SK-N-SH treated with all-trans-retinoic acid at 6 μM for 48 hours (cell line): ENCODE data around the gene CEP68.

Source experiments
- ARNTL ChIP-seq: fragments of 450-650 bp; formaldehyde crosslinking; IDR thresholded peaks from 2 replicates; pipeline ENCODE4 v1.5.0; 2020; ENCODE audit warnings: low read depth, mild to moderate bottlenecking, moderate library complexity, borderline replicate concordance
- CSDC2 ChIP-seq: fragments of 250-450 bp; sonication (Bioruptor Pico); IDR thresholded peaks from 2 replicates; pipeline ENCODE4 v1.5.0; 2020; ENCODE audit warnings: mild to moderate bottlenecking, moderate library complexity
- OSR1 ChIP-seq: fragments of 250-450 bp; sonication (Bioruptor Pico); IDR thresholded peaks from 2 replicates; pipeline ENCODE4 v1.8.0; 2022; ENCODE audit warnings: moderate library complexity, mild to moderate bottlenecking, inconsistent platforms
- PPARA ChIP-seq: fragments of 250-450 bp; sonication (Bioruptor Pico); IDR thresholded peaks from 2 replicates; pipeline ENCODE4 v1.5.0; 2020; ENCODE audit warnings: mild to moderate bottlenecking, borderline replicate concordance
- RARB ChIP-seq: fragments of 250-450 bp; sonication (Bioruptor Pico); IDR thresholded peaks from 2 replicates; pipeline ENCODE4 v1.8.0; 2021; ENCODE audit warnings: mild to moderate bottlenecking, moderate library complexity
- TCF4 ChIP-seq: fragments of 250-450 bp; sonication (Bioruptor Pico); IDR thresholded peaks from 2 replicates; pipeline ENCODE4 v1.8.0; 2021; ENCODE audit warnings: mild to moderate bottlenecking, moderate library complexity, borderline replicate concordance
- ZC3H10 ChIP-seq: fragments of 250-450 bp; sonication (Bioruptor Pico); IDR thresholded peaks from 2 replicates; pipeline ENCODE4 v1.5.1; 2021; ENCODE audit warnings: mild to moderate bottlenecking, moderate library complexity
- ZFP3 ChIP-seq: fragments of 250-450 bp; sonication (Bioruptor Pico); IDR thresholded peaks from 2 replicates; pipeline ENCODE4 v1.5.0; 2020; ENCODE audit warnings: mild to moderate bottlenecking, moderate library complexity
- ZFP30 ChIP-seq: fragments of 450-650 bp; formaldehyde crosslinking; IDR thresholded peaks from 2 replicates; pipeline ENCODE4 v1.5.0; 2022; ENCODE audit warnings: mild to moderate bottlenecking, moderate library complexity
- ZNF565 ChIP-seq: fragments of 450-650 bp; formaldehyde crosslinking; conservative IDR thresholded peaks from 2 replicates; pipeline ENCODE4 v1.5.0; 2020; ENCODE audit warnings: low read depth, mild to moderate bottlenecking, moderate library complexity
- ZNF8 ChIP-seq: fragments of 450-650 bp; formaldehyde crosslinking; IDR thresholded peaks from 2 replicates; pipeline ENCODE4 v1.5.0; 2020; ENCODE audit warnings: mild to moderate bottlenecking, moderate library complexity
- TF ChIP-seq, protein P1 (sequence below): fragments of 250-450 bp; sonication (Bioruptor Pico); IDR thresholded peaks from 2 replicates; pipeline ENCODE4 v1.8.0; 2020; ENCODE audit warnings: mild to moderate bottlenecking, moderate library complexity, borderline replicate concordance
- TF ChIP-seq, protein P2 (sequence below): fragments of 250-450 bp; sonication (Bioruptor Pico); IDR thresholded peaks from 2 replicates; pipeline ENCODE4 v1.5.1; 2020; ENCODE audit warnings: low read depth, mild to moderate bottlenecking, moderate library complexity
- TF ChIP-seq, protein P3 (sequence below): fragments of 250-450 bp; sonication (Bioruptor Pico); IDR thresholded peaks from 2 replicates; pipeline ENCODE4 v1.8.0; 2021; ENCODE audit warnings: low read depth, mild to moderate bottlenecking, moderate library complexity, borderline replicate concordance

DNA sequence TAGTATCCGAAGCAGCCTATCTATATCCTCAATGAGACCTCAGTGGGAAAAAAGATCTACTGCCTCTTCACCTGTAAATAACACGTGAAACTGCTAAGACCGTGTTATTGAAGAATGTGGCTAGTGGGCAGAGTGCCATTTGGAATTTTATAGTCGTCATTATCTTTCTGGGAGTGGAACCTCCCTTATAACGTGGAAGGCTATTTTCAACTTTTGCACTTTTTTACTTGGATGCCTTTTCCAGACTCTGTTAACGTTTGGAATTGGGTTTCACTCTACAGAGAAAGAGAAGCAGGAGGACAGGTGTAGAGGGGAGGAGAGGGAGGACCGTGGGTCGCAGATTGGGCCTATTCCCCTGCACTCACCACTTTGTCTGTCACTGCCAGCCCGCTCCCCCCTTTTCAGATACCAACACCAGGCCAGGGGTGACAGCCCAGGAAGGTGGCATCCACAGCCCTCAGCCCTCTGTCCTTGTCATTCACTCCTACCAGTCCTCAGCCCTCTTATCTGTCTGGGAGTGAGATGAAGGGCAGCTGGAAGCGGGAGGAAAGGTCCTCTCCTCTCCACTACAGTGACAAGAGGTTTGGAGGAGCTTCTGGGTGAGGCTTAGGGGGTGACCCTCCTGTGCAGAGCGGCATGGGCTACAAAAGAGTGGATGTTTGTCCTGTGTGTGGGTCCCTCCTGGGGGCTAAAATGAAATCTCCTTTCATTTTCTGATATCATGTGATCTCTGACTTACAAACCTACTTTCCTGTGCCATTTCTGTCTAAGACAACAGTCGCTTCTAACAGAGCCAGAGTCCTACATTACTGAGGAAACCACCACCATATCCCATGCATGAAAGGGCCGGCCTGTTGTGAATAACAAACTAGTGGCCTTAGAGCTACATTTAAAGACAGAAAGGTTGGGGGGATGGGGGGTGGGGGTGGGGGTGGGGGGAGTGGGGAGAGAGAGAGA lies 23.9 kb upstream of the CEP68 start:
- no peak for TF ChIP-seq ZFP30 (CRISPR knock-in tag)
- no peak for TF ChIP-seq OSR1 (CRISPR knock-in tag)
- no peak for TF ChIP-seq ZC3H10 (CRISPR knock-in tag)
- TF ChIP-seq, protein P1, sequence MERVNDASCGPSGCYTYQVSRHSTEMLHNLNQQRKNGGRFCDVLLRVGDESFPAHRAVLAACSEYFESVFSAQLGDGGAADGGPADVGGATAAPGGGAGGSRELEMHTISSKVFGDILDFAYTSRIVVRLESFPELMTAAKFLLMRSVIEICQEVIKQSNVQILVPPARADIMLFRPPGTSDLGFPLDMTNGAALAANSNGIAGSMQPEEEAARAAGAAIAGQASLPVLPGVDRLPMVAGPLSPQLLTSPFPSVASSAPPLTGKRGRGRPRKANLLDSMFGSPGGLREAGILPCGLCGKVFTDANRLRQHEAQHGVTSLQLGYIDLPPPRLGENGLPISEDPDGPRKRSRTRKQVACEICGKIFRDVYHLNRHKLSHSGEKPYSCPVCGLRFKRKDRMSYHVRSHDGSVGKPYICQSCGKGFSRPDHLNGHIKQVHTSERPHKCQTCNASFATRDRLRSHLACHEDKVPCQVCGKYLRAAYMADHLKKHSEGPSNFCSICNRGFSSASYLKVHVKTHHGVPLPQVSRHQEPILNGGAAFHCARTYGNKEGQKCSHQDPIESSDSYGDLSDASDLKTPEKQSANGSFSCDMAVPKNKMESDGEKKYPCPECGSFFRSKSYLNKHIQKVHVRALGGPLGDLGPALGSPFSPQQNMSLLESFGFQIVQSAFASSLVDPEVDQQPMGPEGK (CRISPR knock-in tag), result no peak
- no peak for TF ChIP-seq ZFP3 (CRISPR knock-in tag)
- TF ChIP-seq PPARA, result no peak
- TF ChIP-seq ZNF565 (CRISPR knock-in tag), result no peak
- TF ChIP-seq RARB, result no peak
- no peak for TF ChIP-seq CSDC2
- no peak for TF ChIP-seq ZNF8 (CRISPR knock-in tag)
- TF ChIP-seq TCF4 (CRISPR knock-in tag), result no peak
- TF ChIP-seq, protein P2, sequence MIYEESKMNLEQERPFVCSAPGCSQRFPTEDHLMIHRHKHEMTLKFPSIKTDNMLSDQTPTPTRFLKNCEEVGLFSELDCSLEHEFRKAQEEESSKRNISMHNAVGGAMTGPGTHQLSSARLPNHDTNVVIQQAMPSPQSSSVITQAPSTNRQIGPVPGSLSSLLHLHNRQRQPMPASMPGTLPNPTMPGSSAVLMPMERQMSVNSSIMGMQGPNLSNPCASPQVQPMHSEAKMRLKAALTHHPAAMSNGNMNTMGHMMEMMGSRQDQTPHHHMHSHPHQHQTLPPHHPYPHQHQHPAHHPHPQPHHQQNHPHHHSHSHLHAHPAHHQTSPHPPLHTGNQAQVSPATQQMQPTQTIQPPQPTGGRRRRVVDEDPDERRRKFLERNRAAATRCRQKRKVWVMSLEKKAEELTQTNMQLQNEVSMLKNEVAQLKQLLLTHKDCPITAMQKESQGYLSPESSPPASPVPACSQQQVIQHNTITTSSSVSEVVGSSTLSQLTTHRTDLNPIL (CRISPR knock-in tag), result no peak
- no peak for TF ChIP-seq ARNTL (CRISPR knock-in tag)
- TF ChIP-seq, protein P3, sequence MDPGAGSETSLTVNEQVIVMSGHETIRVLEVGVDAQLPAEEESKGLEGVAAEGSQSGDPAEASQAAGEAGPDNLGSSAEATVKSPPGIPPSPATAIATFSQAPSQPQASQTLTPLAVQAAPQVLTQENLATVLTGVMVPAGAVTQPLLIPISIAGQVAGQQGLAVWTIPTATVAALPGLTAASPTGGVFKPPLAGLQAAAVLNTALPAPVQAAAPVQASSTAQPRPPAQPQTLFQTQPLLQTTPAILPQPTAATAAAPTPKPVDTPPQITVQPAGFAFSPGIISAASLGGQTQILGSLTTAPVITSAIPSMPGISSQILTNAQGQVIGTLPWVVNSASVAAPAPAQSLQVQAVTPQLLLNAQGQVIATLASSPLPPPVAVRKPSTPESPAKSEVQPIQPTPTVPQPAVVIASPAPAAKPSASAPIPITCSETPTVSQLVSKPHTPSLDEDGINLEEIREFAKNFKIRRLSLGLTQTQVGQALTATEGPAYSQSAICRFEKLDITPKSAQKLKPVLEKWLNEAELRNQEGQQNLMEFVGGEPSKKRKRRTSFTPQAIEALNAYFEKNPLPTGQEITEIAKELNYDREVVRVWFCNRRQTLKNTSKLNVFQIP (CRISPR knock-in tag), result no peak
